Activated T-cell treated with anti-CD3 and anti-CD28 coated beads, Interleukin-2, amount 50 U/mL, for 72 hours (primary cell): ENCODE data around the gene NSF. TPM values are rescaled to one million over a fixed set of nuclear protein-coding genes. Genes with fewer than 3 reads are reported as not detected.

Experiments
- ATAC-seq, 2 donors: fragments of 150-1000 bp; cut with Tn5 transposase; replicated peaks in 1 of 2; 2 replicates each; pipeline ENCODE4 v1.10.0; 2021; ENCODE audit warnings: moderate library complexity in 2 of 2, mild to moderate bottlenecking in 1 of 2
- DNase-seq, 2 donors: peaks; one replicate each; pipeline ENCODE4 v3.0.0; 2021 to 2022; ENCODE audit warnings: mixed read lengths in 1 of 2
- H3K27ac Mint-ChIP-seq: one replicate; pipeline ENCODE4 v1.8.0; 2022; ENCODE audit warnings: mild to moderate bottlenecking, moderate library complexity, mixed read lengths
- H3K27me3 Mint-ChIP-seq: one replicate; pipeline ENCODE4 v1.8.0; 2022; ENCODE audit warnings: low read depth, mixed read lengths
- H3K36me3 Mint-ChIP-seq, 2 donors: one replicate each; pipeline ENCODE4 v1.8.0; 2022; ENCODE audit warnings: mixed read lengths in 2 of 2, mild to moderate bottlenecking in 1 of 2; ENCODE audit not compliant: insufficient read depth in 2 of 2
- H3K4me1 Mint-ChIP-seq: one replicate; pipeline ENCODE4 v1.8.0; 2022; ENCODE audit warnings: low read depth, mixed read lengths
- H3K4me3 Mint-ChIP-seq, 2 donors: one replicate each; pipeline ENCODE4 v1.8.0; 2022; ENCODE audit warnings: mild to moderate bottlenecking in 2 of 2, mixed read lengths in 2 of 2, moderate library complexity in 2 of 2
- H3K9me3 Mint-ChIP-seq, 2 donors: one replicate each; pipeline ENCODE4 v1.8.0; 2022; ENCODE audit warnings: mixed read lengths in 2 of 2
- total RNA-seq, 2 donors: library from RNA; stranded (reverse); gene quantifications; one replicate each; pipeline ENCODE4 v1.2.3, GENCODE V29; 2022

The NSF gene
- total RNA-seq, 2 donors from 2014 or later = 34.3 to 43.1 TPM

DNA sequence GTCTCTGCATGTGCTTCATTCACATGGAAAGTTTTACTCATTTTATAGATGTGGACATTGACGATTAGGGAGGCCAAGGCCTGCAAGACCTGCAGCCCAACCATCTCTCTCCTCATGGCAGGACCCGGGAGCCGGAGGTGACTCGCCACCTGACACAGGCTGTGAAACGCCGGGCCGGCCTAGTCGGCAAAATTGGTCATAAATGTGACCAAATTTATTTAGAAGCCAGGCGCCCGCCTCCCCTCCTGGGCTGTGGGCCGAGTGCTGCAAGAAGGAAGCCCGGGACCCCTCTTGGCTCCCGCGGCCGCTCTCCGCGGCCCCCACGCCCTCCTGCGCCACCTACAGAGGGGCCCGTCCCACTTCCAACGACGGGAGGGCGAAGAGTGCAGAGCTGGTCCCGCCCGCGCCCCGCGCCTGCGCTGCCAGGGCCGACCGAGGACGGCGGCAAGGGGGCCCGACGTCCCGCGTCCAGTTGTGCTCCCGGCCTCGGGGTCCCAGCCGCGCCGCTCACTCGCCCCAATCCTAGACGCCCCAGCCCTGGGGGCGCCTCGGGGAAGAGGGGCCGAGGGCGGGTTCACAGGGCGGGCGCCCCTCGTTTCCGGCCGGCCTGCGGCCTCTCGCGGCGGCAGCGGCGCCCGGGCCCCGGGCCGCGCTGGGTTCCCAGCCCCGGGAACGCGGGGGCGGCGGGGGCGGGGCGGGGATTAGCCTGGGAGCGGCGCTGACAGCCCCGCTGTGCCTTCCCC lies 180.5 kb downstream of the NSF start:
- Mint-ChIP-seq H3K27me3 (peaks cover 29% of the 10 kb centered on the region), H3K4me1 (no peaks in the 10 kb centered on the region), H3K27ac (no peak overlapping the region), H3K36me3 (no peaks in the 10 kb centered on the region), H3K9me3 (no peaks in the 10 kb centered on the region), H3K4me3 (peak overlapping the region; percentile 78 to 79)
- DNase-seq (peak; percentile 51 to 52), ATAC-seq (peak; percentile 66 to 67)

DNA sequence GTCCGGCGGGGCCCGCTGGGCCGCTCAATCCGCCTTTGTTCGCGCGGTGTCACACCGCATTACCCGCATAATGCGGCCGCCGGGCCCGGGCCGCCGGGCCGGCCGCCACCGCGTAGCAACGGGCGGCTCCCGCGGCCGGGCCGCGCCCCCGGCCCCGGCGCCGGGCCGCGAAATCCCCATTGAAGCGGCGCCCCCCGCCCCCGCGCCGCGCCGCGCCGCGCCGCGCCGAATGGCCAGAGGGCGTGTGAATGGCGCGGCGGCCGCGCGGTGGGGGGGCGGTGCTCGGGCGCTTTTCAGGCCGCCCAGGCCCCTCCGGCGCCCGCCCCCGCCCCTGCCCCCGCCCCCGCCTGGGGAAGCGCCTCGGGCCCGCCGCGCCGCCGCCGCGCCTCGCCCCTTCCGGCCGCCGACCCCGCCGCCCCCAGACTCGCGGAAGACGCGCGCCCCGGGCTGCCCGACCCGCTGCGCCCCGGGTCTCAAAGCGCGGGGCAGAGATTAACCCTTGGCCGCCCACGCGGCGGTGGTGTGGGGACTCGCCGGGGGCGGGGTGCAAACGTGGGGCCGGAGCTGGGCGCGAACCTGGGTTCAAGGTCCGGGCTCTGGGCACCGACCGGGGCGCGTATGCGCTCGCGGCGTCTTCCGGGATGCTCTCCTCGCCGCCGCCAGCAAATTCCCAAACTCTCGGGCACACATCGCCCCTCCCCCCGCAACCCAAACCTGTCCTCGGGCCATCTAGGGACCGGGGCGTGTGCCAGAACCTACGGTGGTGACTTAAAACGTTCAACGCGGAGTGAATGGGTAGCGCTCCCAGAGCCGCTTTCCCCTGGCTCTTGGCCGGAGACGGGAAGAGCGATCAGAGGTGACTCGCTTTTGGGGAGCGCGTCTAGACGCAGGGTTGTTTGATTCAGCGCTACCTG lies 181.3 kb downstream of the NSF start:
- no peaks in the 10 kb centered on the region for H3K4me1 Mint-ChIP-seq
- no peak overlapping the region for H3K27ac Mint-ChIP-seq
- H3K4me3 Mint-ChIP-seq = peak overlapping the region; percentile 60 to 78
- H3K27me3 Mint-ChIP-seq = peaks cover 32% of the 10 kb centered on the region
- no peaks in the 10 kb centered on the region for H3K36me3 Mint-ChIP-seq
- no peaks in the 10 kb centered on the region for H3K9me3 Mint-ChIP-seq
- DNase-seq = peak; percentile 38 to 55
- peak; percentile 48 to 55 for ATAC-seq

DNA sequence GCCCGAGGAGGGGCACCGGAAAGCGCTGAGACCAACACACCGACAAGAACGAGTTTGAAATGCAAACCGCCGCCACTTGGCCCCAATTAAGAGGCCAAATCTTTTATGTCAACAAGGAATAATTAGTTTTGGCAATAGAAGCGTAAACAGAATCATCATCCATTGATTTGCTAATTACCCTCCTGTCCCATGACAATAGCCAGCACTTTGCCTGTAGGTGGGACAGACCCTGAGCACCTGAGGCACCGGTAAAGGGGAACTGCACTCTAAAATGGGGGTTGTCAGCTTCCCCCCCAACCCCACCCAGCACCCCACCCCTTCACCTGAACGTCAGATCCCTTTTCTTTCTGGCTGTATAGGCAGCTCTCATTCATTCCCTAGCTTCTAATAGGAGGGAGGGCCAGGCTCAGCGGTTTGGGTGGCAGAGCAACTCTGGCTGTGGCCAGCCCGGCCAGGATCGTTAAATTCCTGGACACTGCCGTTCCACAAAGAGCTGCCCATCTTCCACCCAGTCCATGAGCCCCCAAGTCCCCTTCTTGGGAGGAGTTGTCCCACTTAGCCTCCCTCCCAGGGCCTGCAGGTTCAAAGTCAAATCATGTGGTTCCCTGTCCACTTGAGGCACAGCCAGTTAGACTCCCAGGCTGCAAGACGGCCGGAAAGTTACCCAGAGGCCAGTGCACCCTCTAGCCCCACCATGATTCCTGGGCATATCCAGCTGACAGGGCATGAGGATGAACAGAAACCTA lies 182.2 kb downstream of the NSF start:
- peaks cover 37% of the 10 kb centered on the region for H3K27me3 Mint-ChIP-seq
- ATAC-seq (no peak), DNase-seq (no peak)
- no peaks in the 10 kb centered on the region for H3K9me3 Mint-ChIP-seq
- H3K4me1 Mint-ChIP-seq = no peaks in the 10 kb centered on the region
- peak overlapping the region; percentile 60 to 78 for H3K4me3 Mint-ChIP-seq
- no peak overlapping the region for H3K27ac Mint-ChIP-seq
- H3K36me3 Mint-ChIP-seq = no peaks in the 10 kb centered on the region

DNA sequence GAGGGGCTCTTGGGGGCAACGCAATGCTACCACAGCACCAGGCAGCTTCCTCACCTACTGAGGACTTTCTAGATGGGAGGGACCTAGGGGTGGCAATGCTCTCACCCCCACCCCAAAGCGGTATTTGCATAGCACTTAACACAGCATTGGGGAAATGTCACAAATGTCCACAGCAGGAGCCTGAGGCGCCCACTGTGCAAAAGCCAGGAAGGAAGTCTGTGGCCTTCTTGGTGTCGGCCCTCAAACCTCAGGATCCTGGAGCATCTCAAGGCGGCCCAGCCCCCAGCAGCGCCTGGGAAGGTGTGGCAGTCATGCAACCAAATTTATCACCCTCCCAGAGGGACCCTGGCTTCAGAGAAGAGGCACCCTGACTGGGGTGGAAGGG lies 182.7 kb downstream of the NSF start:
- Mint-ChIP-seq H3K27ac (no peak overlapping the region), H3K4me3 (no peak overlapping the region), H3K36me3 (no peaks in the 10 kb centered on the region), H3K27me3 (peaks cover 37% of the 10 kb centered on the region), H3K9me3 (no peaks in the 10 kb centered on the region), H3K4me1 (no peaks in the 10 kb centered on the region)
- ATAC-seq = no peak
- no peak for DNase-seq

- ATAC-seq = no peak
- H3K36me3 Mint-ChIP-seq = no peaks in the 10 kb centered on the region
- no peaks in the 10 kb centered on the region for H3K4me1 Mint-ChIP-seq
- no peak overlapping the region for H3K4me3 Mint-ChIP-seq
- H3K9me3 Mint-ChIP-seq = no peaks in the 10 kb centered on the region
- DNase-seq = no peak
- peaks cover 37% of the 10 kb centered on the region for H3K27me3 Mint-ChIP-seq
- no peak overlapping the region for H3K27ac Mint-ChIP-seq
These were observed 183.2 kb downstream of the NSF start for GRCh38 chr17:46773676-46774075.

- Mint-ChIP-seq H3K9me3 (no peaks in the 10 kb centered on the region), H3K27ac (no peak overlapping the region), H3K27me3 (peaks cover 32% of the 10 kb centered on the region), H3K4me1 (no peaks in the 10 kb centered on the region), H3K4me3 (no peak overlapping the region), H3K36me3 (no peaks in the 10 kb centered on the region)
- ATAC-seq (no peak), DNase-seq (no peak)
These were observed 183.8 kb downstream of the NSF start for GRCh38 chr17:46774108-46774737.

DNA sequence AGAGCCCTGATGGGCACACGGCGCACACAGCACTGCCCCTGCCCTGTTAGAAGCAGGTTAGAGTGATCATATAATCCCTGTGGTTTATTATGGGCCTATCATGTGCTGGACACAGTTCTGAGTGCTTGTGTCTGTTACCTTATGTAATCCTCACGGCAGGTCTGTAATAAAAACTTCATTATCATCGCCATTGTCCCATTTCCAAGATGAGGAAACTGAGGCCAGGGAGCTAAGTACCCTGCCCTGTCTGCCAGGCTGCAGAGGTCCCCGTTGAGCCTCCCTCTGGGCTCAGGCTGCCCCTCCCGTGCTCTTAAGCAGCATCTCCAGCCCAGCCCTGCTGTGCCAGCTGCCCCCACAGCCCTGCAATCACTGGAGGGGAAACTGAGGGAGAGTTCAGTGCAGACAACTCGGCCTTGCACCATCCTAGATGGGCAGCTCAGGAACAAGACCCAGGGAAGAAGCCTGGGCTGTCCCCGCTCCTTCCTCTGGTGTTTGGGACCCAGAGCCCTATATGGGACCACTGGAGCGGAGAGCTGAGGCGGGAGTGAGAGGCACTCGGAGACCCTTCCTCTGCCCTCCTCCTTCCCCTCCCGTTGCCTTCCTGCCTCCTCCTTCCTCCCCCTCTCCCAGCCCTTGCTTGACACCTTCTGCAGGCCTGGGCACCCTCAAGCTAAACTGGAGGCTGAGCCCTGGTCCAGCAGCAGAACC lies 186.0 kb downstream of the NSF start:
- peaks cover 20% of the 10 kb centered on the region for H3K27me3 Mint-ChIP-seq
- H3K27ac Mint-ChIP-seq = no peak overlapping the region
- ATAC-seq = no peak
- no peaks in the 10 kb centered on the region for H3K9me3 Mint-ChIP-seq
- DNase-seq = no peak
- H3K4me1 Mint-ChIP-seq = no peaks in the 10 kb centered on the region
- H3K36me3 Mint-ChIP-seq = no peaks in the 10 kb centered on the region
- H3K4me3 Mint-ChIP-seq = no peak overlapping the region

- Mint-ChIP-seq H3K27me3 (peaks cover 8% of the 10 kb centered on the region), H3K36me3 (no peaks in the 10 kb centered on the region), H3K4me1 (no peaks in the 10 kb centered on the region), H3K9me3 (no peaks in the 10 kb centered on the region), H3K4me3 (no peak overlapping the region), H3K27ac (no peak overlapping the region)
- DNase-seq = no peak
- ATAC-seq = no peak
These were observed 187.8 kb downstream of the NSF start for GRCh38 chr17:46777943-46778915.

DNA sequence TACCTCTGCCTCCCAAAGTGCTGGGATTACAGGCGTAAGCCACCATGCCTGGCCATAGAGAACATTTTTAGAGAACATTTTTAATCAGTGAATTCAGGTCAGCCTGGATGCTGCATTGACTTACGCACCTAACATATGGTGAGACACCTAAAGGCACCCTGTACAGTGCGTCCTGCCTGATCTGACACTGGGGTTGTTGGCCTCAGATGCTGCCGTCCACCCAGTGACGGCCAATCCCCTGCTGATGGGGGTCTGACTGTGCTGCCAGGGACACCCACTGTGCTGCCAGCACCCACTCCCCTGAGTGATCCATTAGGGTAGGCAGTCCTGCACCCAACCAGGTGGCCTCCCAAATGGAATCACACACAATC lies 189.5 kb downstream of the NSF start:
- ATAC-seq (no peak), DNase-seq (no peak)
- Mint-ChIP-seq H3K36me3 (no peaks in the 10 kb centered on the region), H3K4me3 (no peak overlapping the region), H3K4me1 (no peaks in the 10 kb centered on the region), H3K27me3 (peaks cover 8% of the 10 kb centered on the region), H3K9me3 (no peaks in the 10 kb centered on the region), H3K27ac (no peak overlapping the region)

- Mint-ChIP-seq H3K27ac (no peak overlapping the region), H3K9me3 (no peaks in the 10 kb centered on the region), H3K27me3 (no peaks in the 10 kb centered on the region), H3K4me1 (no peaks in the 10 kb centered on the region), H3K36me3 (no peaks in the 10 kb centered on the region), H3K4me3 (no peak overlapping the region)
- ATAC-seq (peak; percentile 69 to 77), DNase-seq (peak; percentile 42 to 50)
These were observed 191.9 kb downstream of the NSF start for GRCh38 chr17:46782250-46782953.

DNA sequence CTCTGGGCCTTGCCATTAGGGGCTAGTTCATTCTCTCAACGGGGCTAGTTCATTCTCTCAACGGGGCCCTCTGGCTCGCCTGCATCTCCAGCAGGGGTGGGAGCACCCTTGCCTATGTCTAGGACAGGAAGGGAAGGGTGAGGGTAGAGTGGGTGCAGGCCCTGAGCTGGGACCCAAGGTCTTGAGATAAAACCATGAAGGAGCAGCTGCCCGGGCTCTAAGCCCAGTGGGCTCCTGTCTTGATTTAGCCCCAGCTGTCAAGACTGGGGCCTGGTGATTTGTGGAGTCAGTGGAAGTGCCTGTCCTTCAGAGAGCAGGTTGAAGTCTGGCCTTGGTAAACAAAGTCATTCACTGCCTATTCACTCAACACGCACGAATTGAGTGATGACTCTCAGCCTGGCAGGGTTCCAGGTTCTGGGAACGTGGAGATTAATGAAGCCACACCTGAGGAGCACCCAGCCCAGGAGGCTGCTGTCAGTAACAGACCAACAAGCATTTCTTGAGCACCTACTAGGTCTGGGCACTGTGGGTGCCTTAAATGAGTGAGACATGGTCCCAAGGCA lies 192.6 kb downstream of the NSF start:
- DNase-seq (no peak), ATAC-seq (no peak)
- no peaks in the 10 kb centered on the region for H3K27me3 Mint-ChIP-seq
- H3K36me3 Mint-ChIP-seq = no peaks in the 10 kb centered on the region
- no peak overlapping the region for H3K4me3 Mint-ChIP-seq
- no peaks in the 10 kb centered on the region for H3K9me3 Mint-ChIP-seq
- no peak overlapping the region for H3K27ac Mint-ChIP-seq
- H3K4me1 Mint-ChIP-seq = no peaks in the 10 kb centered on the region
